ENCODE measurements around the gene OR10S1.
"Not testable (repeated sequence)": the region's sequence is repeated elsewhere in the genome, so short reads cannot be mapped to it uniquely, and the experiment has no call there.

Gene OR10S1

GRCh38 chr11:123977731-123978347 is at the start of gene OR10S1:
TSS of gene OR10S1 (minus strand) at chr11:123977781. CDS start at chr11:123977664, 117 bp downstream.
- no peak for DNase-seq

GRCh38 chr11:124026498-124026897 is 48.9 kb upstream of the OR10S1 start, which contains the start of gene OR10G8:
TSS of gene OR10G8 (plus strand) at chr11:124026798. CDS start at chr11:124029623, 2,825 bp downstream.
- DNase-seq = no peak

GRCh38 chr11:124015837-124016236 is 38.3 kb upstream of the OR10S1 start:
- DNase-seq = not testable (repeated sequence)

GRCh38 chr11:124012697-124013096 is 35.1 kb upstream of the OR10S1 start, which contains the start of gene OR10G4:
TSS of gene OR10G4 (plus strand) at chr11:124012997. CDS start at chr11:124015575, 2,578 bp downstream.
- no peak for DNase-seq

- DNase-seq = no peak
These were observed 17.5 kb upstream of the OR10S1 start, which contains the start of gene OR10G6 for GRCh38 chr11:123995119-123995518. TSS of gene OR10G6 (minus strand) at chr11:123995161. CDS start at chr11:123995161, 0 bp downstream.

- no peak for DNase-seq
These were observed 1.7 kb upstream of the OR10S1 start for GRCh38 chr11:123979311-123979710.

- DNase-seq = no peak
These were observed 616 bp downstream of the OR10S1 start for GRCh38 chr11:123976770-123977560.

- no peak for DNase-seq
These were observed 3.8 kb downstream of the OR10S1 start for GRCh38 chr11:123973816-123974215.

GRCh38 chr11:123956752-123957151 is 20.8 kb downstream of the OR10S1 start:
- DNase-seq = no peak

- DNase-seq = no peak
These were observed 32.4 kb downstream of the OR10S1 start for GRCh38 chr11:123945132-123945531.

- DNase-seq = no peak
These were observed 33.8 kb downstream of the OR10S1 start, which contains the start of gene OR6T1 for GRCh38 chr11:123943738-123944137. TSS of gene OR6T1 (minus strand) at chr11:123943838. CDS start at chr11:123943838, 0 bp downstream.

GRCh38 chr11:123942413-123942812 is 35.2 kb downstream of the OR10S1 start:
- no peak for DNase-seq

GRCh38 chr11:123939317-123939716 is 38.3 kb downstream of the OR10S1 start, which contains the start of gene OR4D5:
TSS of gene OR4D5 (plus strand) at chr11:123939617. CDS start at chr11:123939617, 0 bp downstream.
- DNase-seq = no peak

All from left hindlimb (tissue), 1 donor.